IMR-90 (cell line): ENCODE data around the gene UPF1. TPM values are rescaled to one million over a fixed set of nuclear protein-coding genes. Genes with fewer than 3 reads are reported as not detected.

ENCODE experiments used
- ATAC-seq: fragments of 200-7000 bp; cut with Tn5 transposase; 2 replicates; pipeline ENCODE4 v1.9.1; 2020; ENCODE audit warnings: low read depth, mild to moderate bottlenecking, moderate library complexity
- BruUV-seq: library from RNA; stranded (reverse); fragments of 400-500 nt; replicated peaks from 2 replicates; lab custom pipeline; 2021; lab: Mats Ljungman, UMichigan
- CTCF ChIA-PET: fragments of 300-600 bp; formaldehyde crosslinking; extraction: SDS; loops from one replicate; lab custom pipeline; 2021; ENCODE audit warnings: antibody characterized with exemption; lab: Yijun Ruan, JAX
- POLR2A ChIA-PET: fragments of 300-600 bp; sonication (Branson Sonifier 250); formaldehyde crosslinking; loops from one replicate; lab custom pipeline; 2022; ENCODE audit warnings: antibody characterized with exemption; ENCODE audit not compliant: unreplicated experiment; lab: Charles Lee
- DNase-seq: peaks from one replicate; pipeline ENCODE4 v3.0.0; 2013
- H2AFZ ChIP-seq: replicated peaks from 2 replicates; pipeline ENCODE3; 2013; ENCODE audit warnings: low read length, mild to moderate bottlenecking; ENCODE audit not compliant: poor library complexity
- H2AK5ac ChIP-seq: 2 replicates; pipeline ENCODE4 v1.6.1; 2013; ENCODE audit warnings: low read depth, low read length, inconsistent platforms
- H2AK9ac ChIP-seq: replicated peaks from 2 replicates; pipeline ENCODE3; 2013; ENCODE audit warnings: mild to moderate bottlenecking, low read depth, low read length, moderate library complexity; ENCODE audit not compliant: poor library complexity
- H2BK120ac ChIP-seq: 2 replicates; pipeline ENCODE4 v1.6.1; 2013; ENCODE audit warnings: low read depth, low read length, inconsistent platforms
- H2BK15ac ChIP-seq: 3 replicates; pipeline ENCODE4 v1.6.1; 2013; ENCODE audit warnings: low read depth, low read length, inconsistent platforms
- H2BK20ac ChIP-seq: 2 replicates; pipeline ENCODE4 v1.6.1; 2013; ENCODE audit warnings: low read depth, mild to moderate bottlenecking, inconsistent platforms, low read length, moderate library complexity
- H2BK5ac ChIP-seq: 2 replicates; pipeline ENCODE4 v1.6.1; 2013; ENCODE audit warnings: mild to moderate bottlenecking, low read depth, low read length, inconsistent platforms; ENCODE audit not compliant: poor library complexity, severe bottlenecking
- H3K14ac ChIP-seq: replicated peaks from 2 replicates; pipeline ENCODE4 v1.6.1; 2013; ENCODE audit warnings: low read depth, low read length, inconsistent platforms
- H3K18ac ChIP-seq: 2 replicates; pipeline ENCODE4 v1.6.1; 2013; ENCODE audit warnings: low read depth, low read length, control low read depth
- H3K23ac ChIP-seq: 2 replicates; pipeline ENCODE4 v1.6.1; 2013; ENCODE audit warnings: low read depth, low read length, inconsistent platforms
- H3K27ac ChIP-seq: 2 replicates; pipeline ENCODE4 v1.5.1; 2013; ENCODE audit warnings: mild to moderate bottlenecking, control low read depth, low read length; ENCODE audit not compliant: insufficient read depth
- H3K27me3 ChIP-seq: 2 replicates; pipeline ENCODE4 v1.6.1; 2013; ENCODE audit warnings: low read length; ENCODE audit not compliant: control insufficient read depth, insufficient read depth
- H3K36me3 ChIP-seq: 2 replicates; pipeline ENCODE4 v1.6.1; 2013; ENCODE audit warnings: low read length, mixed read lengths; ENCODE audit not compliant: control insufficient read depth, insufficient read depth
- H3K4ac ChIP-seq: 2 replicates; pipeline ENCODE4 v1.6.1; 2013; ENCODE audit warnings: low read depth, low read length, inconsistent platforms
- H3K4me1 ChIP-seq: 2 replicates; pipeline ENCODE4 v1.6.1; 2013; ENCODE audit warnings: low read length, mixed read lengths; ENCODE audit not compliant: control insufficient read depth, insufficient read depth
- H3K4me2 ChIP-seq: 2 replicates; pipeline ENCODE4 v1.6.1; 2013; ENCODE audit warnings: low read depth, mild to moderate bottlenecking, control low read depth, low read length, moderate library complexity
- H3K4me3 ChIP-seq: 2 replicates; pipeline ENCODE4 v1.5.1; 2013; ENCODE audit warnings: low read depth, mild to moderate bottlenecking, control low read depth, low read length, moderate library complexity; ENCODE audit not compliant: insufficient read depth
- H3K56ac ChIP-seq: 2 replicates; pipeline ENCODE4 v1.6.1; 2013; ENCODE audit warnings: low read length, inconsistent platforms; ENCODE audit not compliant: insufficient read depth; ENCODE audit errors: extremely low read depth
- H3K79me1 ChIP-seq, 2 experiments: 2 replicates each; pipeline ENCODE4 v1.6.1; 2013; ENCODE audit warnings: low read length in 2 of 2, inconsistent platforms in 1 of 2, low read depth in 1 of 2
- H3K9ac ChIP-seq: 2 replicates; pipeline ENCODE4 v1.6.1; 2013; ENCODE audit warnings: low read depth, low read length, control low read depth
- H3K9me1 ChIP-seq: 2 replicates; pipeline ENCODE4 v1.6.1; 2013; ENCODE audit warnings: low read length, inconsistent platforms; ENCODE audit not compliant: insufficient read depth
- H3K9me3 ChIP-seq: 2 replicates; pipeline ENCODE4 v1.6.1; 2013; ENCODE audit warnings: low read length; ENCODE audit not compliant: control insufficient read depth, insufficient read depth
- H4K20me1 ChIP-seq: 2 replicates; pipeline ENCODE4 v1.6.1; 2013; ENCODE audit warnings: low read length, inconsistent platforms; ENCODE audit not compliant: insufficient read depth
- H4K5ac ChIP-seq: 2 replicates; pipeline ENCODE4 v1.6.1; 2013; ENCODE audit warnings: mild to moderate bottlenecking, low read depth, low read length, control low read depth
- H4K8ac ChIP-seq, 2 experiments: 2 replicates each; pipeline ENCODE4 v1.6.1; 2013; ENCODE audit warnings: low read depth in 2 of 2, low read length in 2 of 2, control low read depth in 1 of 2, inconsistent platforms in 1 of 2
- H4K91ac ChIP-seq: 2 replicates; pipeline ENCODE4 v1.6.1; 2013; ENCODE audit warnings: low read depth, low read length, inconsistent platforms; ENCODE audit not compliant: insufficient read depth
- CEBPB ChIP-seq: IDR thresholded peaks from 2 replicates; pipeline ENCODE4 v1.6.1; 2012; ENCODE audit warnings: low read depth, low read length, improper control_type of control experiment
- CHD1 ChIP-seq: IDR thresholded peaks from 2 replicates; pipeline ENCODE4 v1.6.1; 2012; ENCODE audit warnings: low read depth, low read length, improper control_type of control experiment
- MAFK ChIP-seq: IDR thresholded peaks from 2 replicates; pipeline ENCODE4 v1.6.1; 2012; ENCODE audit warnings: low read depth, low read length, improper control_type of control experiment
- MXI1 ChIP-seq: IDR thresholded peaks from 2 replicates; pipeline ENCODE4 v1.6.1; 2012; ENCODE audit warnings: low read depth, mild to moderate bottlenecking, low read length, moderate library complexity, borderline replicate concordance
- RCOR1 ChIP-seq: IDR thresholded peaks from 2 replicates; pipeline ENCODE4 v1.6.1; 2012; ENCODE audit warnings: mild to moderate bottlenecking, low read length, improper control_type of control experiment; ENCODE audit not compliant: insufficient replicate concordance
- RFX5 ChIP-seq: IDR thresholded peaks from 2 replicates; pipeline ENCODE4 v1.8.0; 2012; ENCODE audit warnings: low read depth, mild to moderate bottlenecking, low read length, moderate library complexity
- WGBS, 2 experiments: methylation state at CpG; one replicate each; pipeline versions ENCODE4 v1.1.5 to v1.1.7; 2013; ENCODE audit warnings: missing lambda C conversion rate in 2 of 2; ENCODE audit not compliant: insufficient read length in 1 of 2; ENCODE audit errors: extremely low coverage in 2 of 2; 5-methylcytosine and 5-hydroxymethylcytosine counted together
- dilution Hi-C: fragments of 300-500 bp; cut with HindIII; formaldehyde crosslinking; loops from one replicate; pipeline ENCODE4 v1.14.3; 2018; ENCODE audit warnings: low sequenced_read_pairs; ENCODE audit not compliant: unreplicated experiment
- in situ Hi-C: fragments of 300-500 bp; cut with MboI; formaldehyde crosslinking; loops from 3 replicates; pipeline ENCODE4 v1.14.3; 2019; ENCODE audit warnings: low sequenced_read_pairs, inconsistent platforms, mixed read lengths
- intact Hi-C: fragments of 100-400 bp; cut with micrococcal nuclease; formaldehyde crosslinking; loops from 2 replicates; pipeline ENCODE4 v1.10.0; 2022
- polyA plus RNA-seq, 3 experiments: library from polyadenylated mRNA; depleted of rRNA; stranded (reverse); fragments of >200 nt; gene quantifications; 2 replicates each; pipeline ENCODE4 v1.2.3, GENCODE V29; 2012; ENCODE audit warnings: low replicate concordance in 1 of 3
- total RNA-seq: library from RNA; depleted of rRNA; stranded (reverse); fragments of >200 nt; gene quantifications from 2 replicates; pipeline ENCODE4 v1.2.3, GENCODE V29; 2012
- TF ChIP-seq, protein P1 (sequence below): fragments of 150-350 bp; IDR thresholded peaks from 2 replicates; pipeline ENCODE4 v1.6.1; 2017; ENCODE audit warnings: mild to moderate bottlenecking, antibody characterized with exemption, low read length, low read depth
- TF ChIP-seq, protein P2 (sequence below): conservative IDR thresholded peaks from 2 replicates; pipeline ENCODE4 v1.5.1; 2012; ENCODE audit warnings: mild to moderate bottlenecking, low read depth, low read length, improper control_type of control experiment

UPF1 gene
- total and polyA plus RNA-seq, 2 of the 4 experiments (the other 2 are of a cell fraction), result 31.2 to 50.3 TPM

DNA sequence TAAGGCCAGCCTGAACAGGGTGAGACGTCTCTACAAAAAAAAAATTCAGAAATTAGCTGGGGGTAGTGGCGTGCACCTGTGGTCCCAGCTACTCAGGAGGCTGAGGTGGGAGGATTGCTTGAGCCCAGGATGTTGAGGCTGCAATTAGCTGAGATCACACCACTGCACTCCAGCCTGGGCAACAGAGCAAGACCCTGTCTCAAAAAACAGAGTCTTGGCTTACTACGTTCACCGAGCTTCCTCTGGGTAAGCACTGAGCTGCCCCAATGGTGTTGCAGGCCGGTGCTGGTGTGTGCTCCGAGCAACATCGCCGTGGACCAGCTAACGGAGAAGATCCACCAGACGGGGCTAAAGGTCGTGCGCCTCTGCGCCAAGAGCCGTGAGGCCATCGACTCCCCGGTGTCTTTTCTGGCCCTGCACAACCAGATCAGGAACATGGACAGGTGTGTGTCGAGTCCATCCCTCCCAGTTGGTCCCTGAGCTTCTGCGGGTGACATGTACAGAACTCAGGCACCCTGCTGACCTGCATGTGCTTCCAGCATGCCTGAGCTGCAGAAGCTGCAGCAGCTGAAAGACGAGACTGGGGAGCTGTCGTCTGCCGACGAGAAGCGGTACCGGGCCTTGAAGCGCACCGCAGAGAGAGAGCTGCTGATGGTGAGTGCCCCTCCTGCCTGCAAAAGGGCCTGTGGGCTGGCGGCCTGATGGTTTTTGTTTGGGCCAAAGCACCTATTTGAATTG, 24.1 kb downstream of the UPF1 start:
- Histone ChIP-seq H2BK15ac (no peak overlapping the region), H3K27ac (no peak overlapping the region), H3K4me1 (no peaks in the 10 kb centered on the region), H3K9me3 (no peaks in the 10 kb centered on the region), H3K4me3 (no peak overlapping the region), H3K27me3 (no peaks in the 10 kb centered on the region), H3K79me1 (peaks cover 26 to 67% of the 10 kb centered on the region in 2 experiments; a peak in 3 of 4 replicates), H4K8ac (no peak overlapping the region), H2BK20ac (no peak overlapping the region), H3K18ac (no peak overlapping the region), H3K4ac (no peak overlapping the region), H4K5ac (no peak overlapping the region), H3K56ac (no peak overlapping the region), H3K4me2 (no peak overlapping the region), H4K91ac (no peak overlapping the region), H2AK5ac (no peak overlapping the region), H2BK120ac (no peak overlapping the region), H4K20me1 (peaks cover 32% of the 10 kb centered on the region), H2BK5ac (no peak overlapping the region), H3K9ac (no peak overlapping the region), H2AK9ac (no peak overlapping the region), H2AFZ (no peak overlapping the region), H3K14ac (no peak overlapping the region), H3K23ac (no peak overlapping the region), H3K9me1 (no peaks in the 10 kb centered on the region), H3K36me3 (peaks cover 92% of the 10 kb centered on the region)
- no TSS peak for BruUV-seq
- POLR2A ChIA-PET, result no interaction called here
- 94% methylated on average over 27 of the region's 27 CpGs; no CpG with 5 or more reads in 1 of the 2 experiments for WGBS, 2 experiments
- TF ChIP-seq, protein P1, sequence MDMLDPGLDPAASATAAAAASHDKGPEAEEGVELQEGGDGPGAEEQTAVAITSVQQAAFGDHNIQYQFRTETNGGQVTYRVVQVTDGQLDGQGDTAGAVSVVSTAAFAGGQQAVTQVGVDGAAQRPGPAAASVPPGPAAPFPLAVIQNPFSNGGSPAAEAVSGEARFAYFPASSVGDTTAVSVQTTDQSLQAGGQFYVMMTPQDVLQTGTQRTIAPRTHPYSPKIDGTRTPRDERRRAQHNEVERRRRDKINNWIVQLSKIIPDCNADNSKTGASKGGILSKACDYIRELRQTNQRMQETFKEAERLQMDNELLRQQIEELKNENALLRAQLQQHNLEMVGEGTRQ, result no peak
- TF ChIP-seq MAFK, result no peak
- no peak for TF ChIP-seq CHD1
- TF ChIP-seq RFX5, result no peak
- no peak for TF ChIP-seq CEBPB
- TF ChIP-seq, protein P2, sequence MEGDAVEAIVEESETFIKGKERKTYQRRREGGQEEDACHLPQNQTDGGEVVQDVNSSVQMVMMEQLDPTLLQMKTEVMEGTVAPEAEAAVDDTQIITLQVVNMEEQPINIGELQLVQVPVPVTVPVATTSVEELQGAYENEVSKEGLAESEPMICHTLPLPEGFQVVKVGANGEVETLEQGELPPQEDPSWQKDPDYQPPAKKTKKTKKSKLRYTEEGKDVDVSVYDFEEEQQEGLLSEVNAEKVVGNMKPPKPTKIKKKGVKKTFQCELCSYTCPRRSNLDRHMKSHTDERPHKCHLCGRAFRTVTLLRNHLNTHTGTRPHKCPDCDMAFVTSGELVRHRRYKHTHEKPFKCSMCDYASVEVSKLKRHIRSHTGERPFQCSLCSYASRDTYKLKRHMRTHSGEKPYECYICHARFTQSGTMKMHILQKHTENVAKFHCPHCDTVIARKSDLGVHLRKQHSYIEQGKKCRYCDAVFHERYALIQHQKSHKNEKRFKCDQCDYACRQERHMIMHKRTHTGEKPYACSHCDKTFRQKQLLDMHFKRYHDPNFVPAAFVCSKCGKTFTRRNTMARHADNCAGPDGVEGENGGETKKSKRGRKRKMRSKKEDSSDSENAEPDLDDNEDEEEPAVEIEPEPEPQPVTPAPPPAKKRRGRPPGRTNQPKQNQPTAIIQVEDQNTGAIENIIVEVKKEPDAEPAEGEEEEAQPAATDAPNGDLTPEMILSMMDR, result no peak
- no peak for TF ChIP-seq MXI1
- no peak for TF ChIP-seq RCOR1
- intact Hi-C loops, result no loop called here
- DNase-seq (no peak), ATAC-seq (no peak)
- dilution Hi-C loops, result no loop called here
- CTCF ChIA-PET, result interaction anchor here (0.6 to 1.5 kb wide), 3 partner anchors 8 to 162 kb away, joined by 3 to 6 read pairs (median 5); no protein-coding TSS in a partner anchor
- in situ Hi-C loops, result loop anchor here (5.0 kb wide), 1 partner anchor 274 kb away; no protein-coding TSS in a partner anchor
